ENCODE measurements around the gene DAZAP1. TPM values are rescaled to one million over a fixed set of nuclear protein-coding genes. Genes with fewer than 3 reads are reported as not detected.
A peak's percentile ranks its signal among the peaks of the same experiment; 100 is the strongest.

DAZAP1 gene
- polyA plus RNA-seq, 1 experiment, result 45.8 TPM

DNA sequence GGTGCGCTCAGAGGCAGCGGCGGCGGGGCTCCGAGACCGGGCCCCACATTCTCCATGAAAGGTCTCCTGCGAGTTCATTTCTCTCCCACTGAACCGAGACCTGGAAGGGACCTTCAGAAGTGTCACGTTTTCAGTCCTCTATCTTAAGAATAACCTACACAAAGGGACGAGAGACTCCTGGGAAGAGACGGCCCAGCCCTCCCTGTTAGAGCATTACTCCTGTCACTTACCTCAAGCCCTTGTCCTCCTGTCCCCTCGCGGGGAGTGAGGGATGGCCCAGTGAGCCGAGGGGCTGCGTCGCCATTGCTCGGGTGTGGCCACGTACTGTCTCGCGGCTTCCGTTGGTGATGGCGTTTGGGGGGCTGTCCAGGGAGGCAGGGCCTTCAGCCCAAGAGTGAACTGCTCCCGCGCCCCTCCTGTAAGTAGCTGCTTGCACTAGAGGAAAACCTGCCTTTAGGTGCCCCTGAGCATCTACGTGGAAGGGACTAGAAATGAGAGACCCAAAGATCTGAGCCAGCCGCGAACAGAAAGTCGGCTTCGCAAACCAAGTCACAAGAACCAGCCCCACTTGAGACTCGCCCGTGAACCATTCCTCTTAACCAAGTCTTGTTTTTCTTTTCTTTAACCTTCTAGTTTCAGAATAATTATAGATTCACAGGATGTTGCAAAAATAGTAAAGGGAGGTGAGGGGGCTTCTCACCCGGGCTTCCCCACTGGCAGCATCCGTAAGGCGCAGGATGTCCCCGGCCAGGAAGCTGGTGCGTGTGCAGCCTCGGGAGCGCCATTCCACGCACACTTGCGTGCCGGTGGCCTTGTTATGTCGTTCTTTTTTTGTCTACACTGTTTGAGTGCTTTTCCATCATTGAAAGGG is 44.8 kb upstream of the DAZAP1 start:
- peak overlapping the region; percentile 39 for H3K27ac ChIP-seq (ENCODE audit: low read depth, low read length)
- TF ChIP-seq, protein P1, sequence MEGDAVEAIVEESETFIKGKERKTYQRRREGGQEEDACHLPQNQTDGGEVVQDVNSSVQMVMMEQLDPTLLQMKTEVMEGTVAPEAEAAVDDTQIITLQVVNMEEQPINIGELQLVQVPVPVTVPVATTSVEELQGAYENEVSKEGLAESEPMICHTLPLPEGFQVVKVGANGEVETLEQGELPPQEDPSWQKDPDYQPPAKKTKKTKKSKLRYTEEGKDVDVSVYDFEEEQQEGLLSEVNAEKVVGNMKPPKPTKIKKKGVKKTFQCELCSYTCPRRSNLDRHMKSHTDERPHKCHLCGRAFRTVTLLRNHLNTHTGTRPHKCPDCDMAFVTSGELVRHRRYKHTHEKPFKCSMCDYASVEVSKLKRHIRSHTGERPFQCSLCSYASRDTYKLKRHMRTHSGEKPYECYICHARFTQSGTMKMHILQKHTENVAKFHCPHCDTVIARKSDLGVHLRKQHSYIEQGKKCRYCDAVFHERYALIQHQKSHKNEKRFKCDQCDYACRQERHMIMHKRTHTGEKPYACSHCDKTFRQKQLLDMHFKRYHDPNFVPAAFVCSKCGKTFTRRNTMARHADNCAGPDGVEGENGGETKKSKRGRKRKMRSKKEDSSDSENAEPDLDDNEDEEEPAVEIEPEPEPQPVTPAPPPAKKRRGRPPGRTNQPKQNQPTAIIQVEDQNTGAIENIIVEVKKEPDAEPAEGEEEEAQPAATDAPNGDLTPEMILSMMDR (IDR thresholded peaks at IDR 0.05; ENCODE audit: low read depth, low read length), result no peak
- no peak overlapping the region for H3K4me3 ChIP-seq (ENCODE audit: low read depth, low read length)

GRCh38 chr19:1363599-1363998 is 43.8 kb upstream of the DAZAP1 start:
- CTCF ChIA-PET, result no interaction called here

More for the DNA sequence above, 44.8 kb upstream of the DAZAP1 start:
- Histone ChIP-seq H3K27me3 (ENCODE audit: control insufficient read depth, insufficient read depth, low read length) (no peaks in the 10 kb centered on the region), H3K9me3 (ENCODE audit: control insufficient read depth, insufficient read depth, low read length) (peaks cover 2% of the 10 kb centered on the region; the same call in 1 of the 2 replicates)
- ChIA-PET CTCF (no interaction called here), POLR2A (no interaction called here)
- DNase-seq (ENCODE audit: low read depth, low spot score), result no peak

GRCh38 chr19:1364070-1364704 is 43.2 kb upstream of the DAZAP1 start:
- DNase-seq (ENCODE audit: low read depth, low spot score), result no peak
- ChIA-PET POLR2A (no interaction called here), CTCF (no interaction called here)
- Histone ChIP-seq H3K9me3 (ENCODE audit: control insufficient read depth, insufficient read depth, low read length) (peaks cover 2% of the 10 kb centered on the region; the same call in 1 of the 2 replicates), H3K27me3 (ENCODE audit: control insufficient read depth, insufficient read depth, low read length) (no peaks in the 10 kb centered on the region), H3K27ac (ENCODE audit: low read depth, low read length) (no peak overlapping the region), H3K4me3 (ENCODE audit: low read depth, low read length) (no peak overlapping the region)
- TF ChIP-seq, protein P1 (IDR thresholded peaks at IDR 0.05; ENCODE audit: low read depth, low read length), result peak; percentile 42

More at GRCh38 chr19:1363599-1363998, 43.8 kb upstream of the DAZAP1 start:
- H3K27me3 ChIP-seq (ENCODE audit: control insufficient read depth, insufficient read depth, low read length), result no peaks in the 10 kb centered on the region
- TF ChIP-seq, protein P1 (IDR thresholded peaks at IDR 0.05; ENCODE audit: low read depth, low read length), result no peak
- no peak overlapping the region for H3K4me3 ChIP-seq (ENCODE audit: low read depth, low read length)
- POLR2A ChIA-PET, result no interaction called here
- no peak overlapping the region for H3K27ac ChIP-seq (ENCODE audit: low read depth, low read length)
- no peak for DNase-seq (ENCODE audit: low read depth, low spot score)
- peaks cover 2% of the 10 kb centered on the region; the same call in 1 of the 2 replicates for H3K9me3 ChIP-seq (ENCODE audit: control insufficient read depth, insufficient read depth, low read length)

DNA sequence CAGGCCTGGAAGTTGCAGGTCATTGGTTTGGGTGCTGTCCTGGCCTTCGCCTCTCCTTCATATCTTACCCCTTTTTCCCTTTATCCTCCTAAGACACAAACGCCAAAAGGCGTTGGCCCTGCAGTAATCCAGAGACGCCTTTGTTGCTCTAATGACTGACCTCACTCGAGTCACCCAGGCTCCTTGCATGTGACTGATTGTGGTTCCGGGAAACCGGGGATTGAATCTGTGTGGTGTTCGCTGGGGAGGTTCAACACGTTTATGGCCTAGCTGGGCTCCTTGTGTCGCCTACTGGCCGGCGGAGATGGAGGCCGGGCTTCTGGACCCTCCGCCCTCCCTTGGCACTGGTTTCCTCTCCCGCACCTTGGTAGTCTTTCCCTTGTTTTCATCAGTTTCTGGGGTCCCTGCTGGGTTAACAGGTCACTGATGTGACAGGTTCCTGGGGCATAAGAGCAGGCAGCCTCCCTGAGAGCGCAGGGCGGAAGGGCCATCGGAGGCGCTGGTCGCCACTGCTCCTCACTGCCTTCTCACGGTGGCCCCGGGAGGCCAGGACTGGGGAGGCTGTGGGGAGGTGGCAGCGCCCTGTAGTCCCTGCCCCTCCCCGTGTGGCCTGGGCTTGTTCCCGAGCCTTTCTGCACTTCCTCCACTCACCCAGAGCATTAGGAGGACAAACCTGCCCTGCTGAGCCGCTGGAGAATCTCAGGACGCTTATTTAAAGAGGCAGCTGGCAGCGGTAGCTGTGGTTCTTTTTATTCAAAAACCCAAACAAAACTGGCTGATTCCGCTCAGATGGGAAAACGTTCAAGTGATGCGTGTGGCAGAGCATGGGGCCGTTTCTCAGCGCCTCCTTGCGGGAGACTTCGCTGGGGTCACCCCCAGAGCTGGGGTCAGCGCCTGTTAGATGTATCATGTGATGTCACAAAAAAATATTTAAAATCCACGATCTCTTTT is 41.8 kb upstream of the DAZAP1 start:
- CTCF ChIA-PET, result no interaction called here
- TF ChIP-seq, protein P1 (IDR thresholded peaks at IDR 0.05; ENCODE audit: low read depth, low read length), result no peak
- Histone ChIP-seq H3K27me3 (ENCODE audit: control insufficient read depth, insufficient read depth, low read length) (no peaks in the 10 kb centered on the region), H3K4me3 (ENCODE audit: low read depth, low read length) (no peak overlapping the region), H3K27ac (ENCODE audit: low read depth, low read length) (no peak overlapping the region), H3K9me3 (ENCODE audit: control insufficient read depth, insufficient read depth, low read length) (peaks cover 2% of the 10 kb centered on the region; the same call in 1 of the 2 replicates)
- no peak for DNase-seq (ENCODE audit: low read depth, low spot score)
- POLR2A ChIA-PET, result no interaction called here

Data from AG04450 (cell line).